ENCODE data around the gene ZDHHC20.

ZDHHC20 gene, protein sequence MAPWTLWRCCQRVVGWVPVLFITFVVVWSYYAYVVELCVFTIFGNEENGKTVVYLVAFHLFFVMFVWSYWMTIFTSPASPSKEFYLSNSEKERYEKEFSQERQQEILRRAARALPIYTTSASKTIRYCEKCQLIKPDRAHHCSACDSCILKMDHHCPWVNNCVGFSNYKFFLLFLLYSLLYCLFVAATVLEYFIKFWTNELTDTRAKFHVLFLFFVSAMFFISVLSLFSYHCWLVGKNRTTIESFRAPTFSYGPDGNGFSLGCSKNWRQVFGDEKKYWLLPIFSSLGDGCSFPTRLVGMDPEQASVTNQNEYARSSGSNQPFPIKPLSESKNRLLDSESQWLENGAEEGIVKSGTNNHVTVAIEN

DNA sequence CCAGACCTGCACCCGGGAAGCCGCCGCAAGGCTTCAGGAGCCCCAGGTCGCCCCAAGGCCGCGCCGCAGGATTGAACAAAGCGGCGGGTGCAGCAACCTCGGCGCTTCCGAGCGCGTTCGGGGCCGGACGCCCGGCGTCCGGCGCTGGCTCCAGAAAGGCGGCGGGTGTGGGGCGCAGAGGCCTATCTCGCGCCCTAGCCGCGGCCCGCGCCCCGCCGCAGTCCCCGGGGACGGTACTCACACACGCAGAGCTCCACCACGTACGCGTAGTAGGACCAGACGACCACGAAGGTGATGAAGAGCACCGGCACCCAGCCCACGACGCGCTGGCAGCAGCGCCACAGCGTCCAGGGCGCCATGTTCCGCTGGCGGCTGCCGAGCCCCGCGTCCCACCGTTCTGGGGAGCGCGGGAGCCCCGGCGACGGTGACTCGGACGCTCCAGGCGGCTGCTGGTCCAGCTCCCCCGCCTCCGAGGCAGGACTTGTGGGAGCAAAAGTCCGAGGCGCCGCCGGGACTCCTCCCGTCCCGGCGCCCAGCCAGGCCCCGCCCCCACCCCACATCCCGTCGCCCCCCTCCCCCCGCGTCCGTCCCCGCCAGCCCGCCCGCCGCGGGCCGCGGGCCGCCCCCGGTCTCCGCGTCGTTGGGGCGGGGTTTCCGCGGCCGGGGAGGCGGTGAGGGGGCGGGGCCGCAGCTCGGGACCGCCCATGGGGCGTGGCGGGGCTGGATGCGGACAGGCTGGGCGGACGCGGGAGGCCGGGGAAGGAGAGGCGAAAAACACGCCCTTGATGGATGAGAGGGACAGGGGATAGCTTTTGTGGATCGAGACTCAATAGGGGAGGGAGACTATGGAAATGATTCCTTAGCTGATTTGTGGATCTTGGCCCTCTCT, at the start of gene ZDHHC20:
Gene ZDHHC20 (minus strand): TSS at position 491 of the 889 bp plus-strand sequence. CDS start 132 bp downstream, at position 359.
- H3K4me3 ChIP-seq: peak within 1 kb of the TSS; percentile 84 to 99 (median 94)
- no peak for TF ChIP-seq Cebpa-rat (IDR thresholded peaks at IDR 0.05)
- peak within 1 kb of the TSS; percentile 94 to 99 (median 97) for H3K9ac ChIP-seq
- peaks cover 4 to 23% (median 19%) of the 10 kb centered on the region in 11 experiments for H3K9me3 ChIP-seq (replicated peaks in 1 of 11)
- peaks cover 0 to 29% (median 19%) of the 10 kb centered on the region in 11 experiments; a peak in 14 of 22 replicates for H4K20me1 ChIP-seq
- peak within 1 kb of the TSS; percentile 78 to 93 (median 85) for H3K4me2 ChIP-seq
- peaks cover 0 to 20% (median 16%) of the 10 kb centered on the region in 11 experiments; a peak in 16 of 22 replicates for H3K36me3 ChIP-seq
- peak within 1 kb of the TSS; percentile 87 to 98 (median 96) for H3K27ac ChIP-seq
- peaks cover 10 to 21% (median 16%) of the 10 kb centered on the region in 10 experiments for H3K4me1 ChIP-seq
- no peaks in the 10 kb centered on the region for H3K27me3 ChIP-seq

DNA sequence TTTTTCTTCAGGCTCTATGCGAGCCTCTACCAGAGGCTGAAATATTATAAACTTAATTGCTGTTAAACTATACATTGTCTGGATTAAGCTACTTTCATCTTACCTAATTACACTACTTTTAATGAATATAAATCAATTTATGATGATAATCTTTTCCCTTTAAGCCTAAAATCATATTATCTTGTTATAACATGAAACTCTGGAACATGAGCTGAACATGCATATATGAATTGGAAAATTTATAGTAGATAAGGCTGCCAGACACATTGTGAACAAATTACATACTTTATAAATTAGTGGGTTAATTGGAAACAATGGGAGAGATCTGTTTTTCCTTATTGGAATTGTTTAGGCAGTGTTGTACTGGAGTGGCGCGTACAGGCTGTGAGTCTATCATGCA, 45.3 kb upstream of the ZDHHC20 start:
- peaks cover 46 to 91% (median 58%) of the 10 kb centered on the region in 11 experiments for H3K36me3 ChIP-seq
- H3K27ac ChIP-seq: no peak overlapping the region
- H3K9me3 ChIP-seq (replicated peaks in 1 of 11): no peaks in the 10 kb centered on the region
- H4K20me1 ChIP-seq: no peaks in the 10 kb centered on the region
- no peak for TF ChIP-seq Cebpa-rat (IDR thresholded peaks at IDR 0.05)
- no peaks in the 10 kb centered on the region for H3K27me3 ChIP-seq
- no peak overlapping the region for H3K4me3 ChIP-seq
- H3K9ac ChIP-seq: no peak overlapping the region
- H3K4me2 ChIP-seq: no peak overlapping the region
- H3K4me1 ChIP-seq: no peaks in the 10 kb centered on the region

DNA sequence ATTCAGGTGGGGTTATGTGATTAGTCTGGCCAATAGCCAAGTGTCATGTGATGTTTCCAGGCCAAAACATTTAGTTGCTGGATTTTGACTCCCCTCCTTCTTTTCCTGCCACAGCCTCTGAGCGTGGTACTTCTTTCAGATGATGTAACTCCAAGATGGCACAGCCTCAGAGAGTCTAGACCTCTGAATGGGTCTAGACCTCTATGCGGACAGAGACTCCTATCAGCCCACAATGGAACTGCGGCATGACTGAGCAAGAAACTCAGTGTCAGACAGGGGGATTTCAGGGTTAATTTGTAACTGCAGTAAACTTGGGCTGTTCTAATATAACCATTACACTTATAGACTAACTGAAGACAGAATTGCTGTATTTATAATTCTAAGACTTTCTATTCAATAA, 42.6 kb upstream of the ZDHHC20 start:
- Histone ChIP-seq H3K27me3 (no peaks in the 10 kb centered on the region), H3K9me3 (replicated peaks in 1 of 11) (no peaks in the 10 kb centered on the region), H3K4me2 (no peak overlapping the region), H3K4me3 (no peak overlapping the region), H3K36me3 (peaks cover 45 to 90% (median 55%) of the 10 kb centered on the region in 11 experiments), H3K4me1 (no peaks in the 10 kb centered on the region), H3K9ac (no peak overlapping the region), H3K27ac (no peak overlapping the region), H4K20me1 (no peaks in the 10 kb centered on the region)
- TF ChIP-seq Cebpa-rat (IDR thresholded peaks at IDR 0.05): no peak

GRCh38 chr13:21486322-21486721, 27.2 kb upstream of the ZDHHC20 start:
- Histone ChIP-seq H3K36me3 (peaks cover 31 to 47% (median 39%) of the 10 kb centered on the region in 11 experiments), H3K27me3 (no peaks in the 10 kb centered on the region), H3K4me3 (no peak overlapping the region), H3K4me1 (no peaks in the 10 kb centered on the region), H3K9ac (no peak overlapping the region), H4K20me1 (no peaks in the 10 kb centered on the region), H3K27ac (no peak overlapping the region), H3K4me2 (no peak overlapping the region), H3K9me3 (replicated peaks in 1 of 11) (peaks cover 39 to 49% (median 46%) of the 10 kb centered on the region in 11 experiments)
- TF ChIP-seq Cebpa-rat (IDR thresholded peaks at IDR 0.05): no peak

- Histone ChIP-seq H3K27ac (no peak overlapping the region), H3K9me3 (replicated peaks in 1 of 11) (peaks cover 28 to 33% (median 32%) of the 10 kb centered on the region in 11 experiments), H3K4me3 (no peak overlapping the region), H4K20me1 (no peaks in the 10 kb centered on the region), H3K36me3 (peaks cover 13 to 26% (median 14%) of the 10 kb centered on the region in 11 experiments; a peak in 20 of 22 replicates), H3K4me1 (no peaks in the 10 kb centered on the region), H3K27me3 (no peaks in the 10 kb centered on the region), H3K9ac (no peak overlapping the region), H3K4me2 (no peak overlapping the region)
- no peak for TF ChIP-seq Cebpa-rat (IDR thresholded peaks at IDR 0.05)
Observed at GRCh38 chr13:21483748-21484147, 24.6 kb upstream of the ZDHHC20 start.

DNA sequence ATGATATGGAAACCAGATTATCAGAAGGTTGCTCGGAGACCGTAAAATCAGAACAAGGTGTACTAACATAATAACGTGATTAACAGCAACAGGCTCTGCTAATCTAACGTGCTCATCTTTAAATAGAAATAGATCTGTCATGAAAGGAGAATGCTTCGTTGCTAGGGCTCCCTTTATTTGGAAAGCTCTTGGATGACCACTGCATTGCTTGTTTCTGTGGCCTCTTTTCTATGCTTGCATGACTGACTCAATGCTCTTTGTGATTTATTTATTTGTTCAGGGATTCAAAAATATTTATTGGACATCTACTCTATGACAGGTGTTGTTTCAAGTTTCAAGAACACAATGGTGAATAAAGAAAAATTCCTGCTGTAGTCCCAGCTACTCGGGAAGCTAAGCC, 22.3 kb upstream of the ZDHHC20 start:
- Histone ChIP-seq H4K20me1 (no peaks in the 10 kb centered on the region), H3K9me3 (replicated peaks in 1 of 11) (peaks cover 5 to 9% (median 8%) of the 10 kb centered on the region in 11 experiments), H3K27ac (no peak overlapping the region), H3K4me1 (peaks cover 0 to 11% (median 3%) of the 10 kb centered on the region in 10 experiments; a peak in 6 of 20 replicates), H3K4me2 (no peak overlapping the region), H3K36me3 (peaks cover 0 to 6% (median 0%) of the 10 kb centered on the region in 11 experiments; a peak in 2 of 22 replicates), H3K9ac (no peak overlapping the region; a peak in 1 of 22 replicates), H3K27me3 (no peaks in the 10 kb centered on the region), H3K4me3 (no peak overlapping the region)
- TF ChIP-seq Cebpa-rat (IDR thresholded peaks at IDR 0.05): no peak

GRCh38 chr13:21478881-21479808, 20.0 kb upstream of the ZDHHC20 start:
- Histone ChIP-seq H4K20me1 (no peaks in the 10 kb centered on the region), H3K9me3 (replicated peaks in 1 of 11) (no peaks in the 10 kb centered on the region), H3K4me3 (no peak overlapping the region), H3K27ac (no peak overlapping the region), H3K4me2 (no peak overlapping the region), H3K4me1 (peaks cover 0 to 11% (median 3%) of the 10 kb centered on the region in 10 experiments; a peak in 6 of 20 replicates), H3K36me3 (no peaks in the 10 kb centered on the region), H3K27me3 (no peaks in the 10 kb centered on the region), H3K9ac (no peak overlapping the region)
- TF ChIP-seq Cebpa-rat (IDR thresholded peaks at IDR 0.05): no peak

DNA sequence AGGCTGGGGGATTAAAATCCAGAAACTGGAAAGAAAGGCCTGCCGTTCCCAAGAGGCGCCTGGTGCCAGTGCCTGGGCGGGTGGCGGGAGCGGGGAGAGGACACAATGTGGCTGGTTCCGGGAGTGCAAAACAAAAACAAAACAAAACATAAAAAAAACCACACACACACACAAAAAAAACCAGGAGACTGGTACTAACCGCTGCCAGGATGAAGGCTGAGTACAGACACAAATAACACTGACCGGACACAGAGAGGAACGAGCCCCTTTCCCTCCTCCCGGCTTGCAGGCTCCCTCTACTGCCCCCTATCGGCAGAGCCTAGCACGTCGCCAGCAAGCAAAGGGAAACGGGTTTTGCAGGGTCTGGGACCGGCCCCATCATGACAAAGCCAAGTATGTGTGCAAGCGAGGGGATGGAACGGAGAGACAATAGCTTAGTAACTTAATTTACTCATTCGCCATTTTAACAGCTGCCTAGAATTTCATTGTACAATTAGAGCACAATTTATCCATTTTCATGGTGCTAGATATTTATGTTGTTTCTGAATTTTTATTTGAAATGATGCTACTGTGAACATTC, 17.9 kb upstream of the ZDHHC20 start:
- Histone ChIP-seq H3K27me3 (no peaks in the 10 kb centered on the region), H3K4me3 (peak overlapping the region; percentile 52 to 67 (median 54)), H3K4me1 (peaks cover 0 to 23% (median 13%) of the 10 kb centered on the region in 10 experiments; a peak in 13 of 20 replicates), H3K4me2 (peak overlapping the region; percentile 65 to 90 (median 78)), H3K27ac (peak overlapping the region in 10 of 11 experiments; percentile 42 to 68 (median 50); a peak in 16 of 22 replicates), H3K9me3 (replicated peaks in 1 of 11) (peaks cover 0 to 9% (median 0%) of the 10 kb centered on the region in 11 experiments; a peak in 4 of 22 replicates), H3K9ac (peak overlapping the region; percentile 54 to 84 (median 73)), H4K20me1 (no peaks in the 10 kb centered on the region), H3K36me3 (no peaks in the 10 kb centered on the region)
- TF ChIP-seq Cebpa-rat (IDR thresholded peaks at IDR 0.05): no peak

Data from BLaER1 treated with 17β-estradiol and CSF1 and Interleukin-3, amounts not matched to agents 10 nM and 100 nM (cell line).